Transverse colon (tissue), 4 donors: ENCODE results near the gene SPOCK2. TPM values are rescaled to one million over a fixed set of nuclear protein-coding genes. Genes with fewer than 3 reads are reported as not detected.

Experiments used
- DNase-seq: peaks from one replicate; pipeline ENCODE4 v3.0.0-alpha.2; 2019
- H3K27ac ChIP-seq, 4 donors: fragments of 200-600 bp; sonication (generic); 2 replicates each; pipeline ENCODE4 v1.5.1; 2016 to 2018; ENCODE audit warnings: inconsistent platforms in 4 of 4
- H3K27me3 ChIP-seq: fragments of 200-600 bp; sonication (generic); 2 replicates; pipeline ENCODE4 v1.5.1; 2017; ENCODE audit warnings: inconsistent platforms
- H3K36me3 ChIP-seq, 4 donors: fragments of 200-600 bp; sonication (generic); 2 replicates each; pipeline ENCODE4 v1.5.1; 2017 to 2019; ENCODE audit warnings: inconsistent platforms in 4 of 4
- H3K4me1 ChIP-seq, 4 donors: fragments of 200-600 bp; sonication (generic); 2 replicates each; pipeline ENCODE4 v1.5.1; 2017 to 2020; ENCODE audit warnings: inconsistent platforms in 4 of 4
- H3K4me3 ChIP-seq, 4 donors: fragments of 200-600 bp; sonication (generic); 1 replicate in 1 of 4; 2 replicates in 3 of 4; pipeline versions ENCODE4 v1.5.1 to v1.6.1; 2017 to 2019; ENCODE audit warnings: inconsistent platforms in 4 of 4
- H3K9me3 ChIP-seq, 2 donors: fragments of 200-600 bp; sonication (generic); 2 replicates each; pipeline ENCODE4 v1.5.1; 2017 to 2019; ENCODE audit warnings: inconsistent platforms in 2 of 2
- CTCF ChIP-seq, 5 experiments: fragments of 200-600 bp in 3 of 5; fragments of 450-650 bp in 2 of 5; sonication (generic) in 3 of 5; IDR thresholded peaks; 1 replicate in 2 of 5; 2 replicates in 3 of 5; pipeline ENCODE4 v1.5.1; 2016 to 2017; ENCODE audit warnings: antibody characterized with exemption in 5 of 5, inconsistent platforms in 3 of 5, mild to moderate bottlenecking in 2 of 5, moderate library complexity in 1 of 5
- EP300 ChIP-seq: sonication (generic); formaldehyde crosslinking; IDR thresholded peaks from one replicate; pipeline ENCODE4 v1.6.1; 2017; ENCODE audit warnings: antibody characterized with exemption, low read depth
- POLR2A ChIP-seq: fragments of 450-650 bp; IDR thresholded peaks from one replicate; pipeline ENCODE4 v1.6.1; 2016; ENCODE audit warnings: antibody characterized with exemption, mild to moderate bottlenecking, moderate library complexity
- POLR2AphosphoS5 ChIP-seq, 3 donors: sonication (generic); formaldehyde crosslinking; IDR thresholded peaks; one replicate each; pipeline ENCODE4 v1.6.1; 2016; ENCODE audit warnings: antibody characterized with exemption in 3 of 3
- WGBS, 2 donors: methylation state at CpG; one replicate each; pipeline ENCODE4 v1.1.5; 2018; ENCODE audit warnings: low coverage in 1 of 2; 5-methylcytosine and 5-hydroxymethylcytosine counted together
- in situ Hi-C, 4 donors: fragments of 200-750 bp; cut with MboI; loops; one replicate each; pipeline versions ENCODE4 v1.15.0 to v1.15.1; 2017; ENCODE audit warnings: low sequenced_read_pairs in 3 of 4, low pct_ligation_motif_present in 1 of 4, low pct_unique_long_range_greater_than_20kb in 1 of 4
- intact Hi-C: fragments of 100-400 bp; cut with DNase I; formaldehyde crosslinking; loops from one replicate; pipeline ENCODE4 v1.15.1; 2023; ENCODE audit warnings: low total_unique reads
- total RNA-seq, 4 donors: library from RNA; depleted of rRNA; stranded (reverse); fragments of >200 nt; gene quantifications; one replicate each; pipeline ENCODE4 v1.1.0, GENCODE V29; 2016

The SPOCK2 gene
- total RNA-seq, 4 donors from 2014 or later: 6.0 to 24.7 (median 9.3) TPM

GRCh38 chr10:72011016-72011415, 77.3 kb downstream of the SPOCK2 start:
- TF ChIP-seq CTCF (IDR thresholded peaks at IDR 0.05): no peak
- TF ChIP-seq EP300: no peak
- no peak for TF ChIP-seq POLR2A
- no peak for TF ChIP-seq POLR2AphosphoS5 (IDR thresholded peaks at IDR 0.05)
- WGBS, 2 donors: 78 to 89% methylated on average over 3 to 9 of the region's 9 CpGs
- H3K4me3 ChIP-seq: no peak overlapping the region
- peak overlapping the region; percentile 75 to 94 (median 85) for H3K27ac ChIP-seq
- no peaks in the 10 kb centered on the region for H3K36me3 ChIP-seq
- no peak for DNase-seq
- no peaks in the 10 kb centered on the region for H3K9me3 ChIP-seq
- intact Hi-C loops: no loop called here
- peaks cover 15 to 29% (median 21%) of the 10 kb centered on the region in 4 donors for H3K4me1 ChIP-seq
- in situ Hi-C loops: no loop called here
- no peaks in the 10 kb centered on the region for H3K27me3 ChIP-seq

- DNase-seq: no peak
- no peaks in the 10 kb centered on the region for H3K27me3 ChIP-seq
- no peak for TF ChIP-seq POLR2A
- no peak for TF ChIP-seq EP300
- TF ChIP-seq POLR2AphosphoS5 (IDR thresholded peaks at IDR 0.05): no peak
- TF ChIP-seq CTCF (IDR thresholded peaks at IDR 0.05): no peak
- no peaks in the 10 kb centered on the region for H3K36me3 ChIP-seq
- no peaks in the 10 kb centered on the region for H3K9me3 ChIP-seq
- peak overlapping the region; percentile 75 to 94 (median 85) for H3K27ac ChIP-seq
- peaks cover 15 to 23% (median 21%) of the 10 kb centered on the region in 4 donors for H3K4me1 ChIP-seq
- no peak overlapping the region for H3K4me3 ChIP-seq
- intact Hi-C loops: no loop called here
- 78 to 100% methylated on average over 1 to 7 of the region's 7 CpGs for whole genome bisulfite sequencing, 2 donors
- in situ Hi-C loops: no loop called here
These were observed 77.9 kb downstream of the SPOCK2 start for GRCh38 chr10:72010234-72010973.

- H3K27me3 ChIP-seq: no peaks in the 10 kb centered on the region
- H3K4me3 ChIP-seq: no peak overlapping the region
- H3K9me3 ChIP-seq: no peaks in the 10 kb centered on the region
- intact Hi-C loops: loop anchor here (5.0 kb wide), 1 partner anchor 37 kb away; no protein-coding TSS in a partner anchor
- WGBS, 2 donors: 37% methylated on average over 12 of the region's 12 CpGs; no CpG with 5 or more reads in 1 of the 2 donors
- TF ChIP-seq POLR2A (no peak), POLR2AphosphoS5 (IDR thresholded peaks at IDR 0.05) (peak in 2 of 3 donors; percentile 64 to 79), CTCF (IDR thresholded peaks at IDR 0.05) (no peak), EP300 (peak; percentile 58)
- in situ Hi-C loops: no loop called here
- H3K36me3 ChIP-seq: no peaks in the 10 kb centered on the region
- peak; percentile 81 for DNase-seq
- H3K27ac ChIP-seq: peak overlapping the region; percentile 75 to 94 (median 85)
- H3K4me1 ChIP-seq: peaks cover 15 to 23% (median 21%) of the 10 kb centered on the region in 4 donors
These were observed 78.8 kb downstream of the SPOCK2 start for GRCh38 chr10:72009425-72010081.

GRCh38 chr10:72009051-72009424, 79.3 kb downstream of the SPOCK2 start:
- H3K36me3 ChIP-seq: no peaks in the 10 kb centered on the region
- in situ Hi-C loops: no loop called here
- H3K9me3 ChIP-seq: no peaks in the 10 kb centered on the region
- intact Hi-C loops: loop anchor here (5.0 kb wide), 1 partner anchor 37 kb away; no protein-coding TSS in a partner anchor
- no peak overlapping the region for H3K4me3 ChIP-seq
- peak overlapping the region; percentile 75 to 94 (median 85) for H3K27ac ChIP-seq
- H3K4me1 ChIP-seq: peaks cover 15 to 23% (median 21%) of the 10 kb centered on the region in 4 donors
- WGBS, 2 donors: 20 to 66% methylated on average over 3 to 9 of the region's 9 CpGs
- no peak for DNase-seq
- H3K27me3 ChIP-seq: no peaks in the 10 kb centered on the region
- TF ChIP-seq CTCF (IDR thresholded peaks at IDR 0.05): no peak
- TF ChIP-seq EP300: no peak
- no peak for TF ChIP-seq POLR2AphosphoS5 (IDR thresholded peaks at IDR 0.05)
- TF ChIP-seq POLR2A: no peak

Other genes starting within 250 kb of the SPOCK2 start
- 100 to 1,000 TPM; 383 to 667 (median 478) TPM for gene PSAP, start 237.3 kb downstream of the SPOCK2 start, total RNA-seq
- gene CHST3, start 124.2 kb downstream of the SPOCK2 start, total RNA-seq: 10 to 100 TPM in 1 of 4 donors, 1 to 10 TPM in 3; 1.6 to 10.5 (median 3.9) TPM
- 10 to 100 TPM; 57.6 to 77.4 (median 65.5) TPM for gene ANAPC16, start 127.5 kb upstream of the SPOCK2 start, total RNA-seq
- gene ASCC1, start 127.7 kb upstream of the SPOCK2 start, total RNA-seq: 10 to 100 TPM; 13.4 to 34.0 (median 20.5) TPM
- gene DDIT4, start 185.4 kb upstream of the SPOCK2 start, total RNA-seq: 100 to 1,000 TPM in 3 of 4 donors, 10 to 100 TPM in 1; 64.5 to 356 (median 150) TPM